Measurements from ENCODE around the gene NR2C2. TPM values are rescaled to one million over a fixed set of nuclear protein-coding genes. Genes with fewer than 3 reads are reported as not detected.

Gene NR2C2
- total RNA-seq, 6 experiments from 2014 or later, result 23.7 to 35.2 (median 28.6) TPM

DNA sequence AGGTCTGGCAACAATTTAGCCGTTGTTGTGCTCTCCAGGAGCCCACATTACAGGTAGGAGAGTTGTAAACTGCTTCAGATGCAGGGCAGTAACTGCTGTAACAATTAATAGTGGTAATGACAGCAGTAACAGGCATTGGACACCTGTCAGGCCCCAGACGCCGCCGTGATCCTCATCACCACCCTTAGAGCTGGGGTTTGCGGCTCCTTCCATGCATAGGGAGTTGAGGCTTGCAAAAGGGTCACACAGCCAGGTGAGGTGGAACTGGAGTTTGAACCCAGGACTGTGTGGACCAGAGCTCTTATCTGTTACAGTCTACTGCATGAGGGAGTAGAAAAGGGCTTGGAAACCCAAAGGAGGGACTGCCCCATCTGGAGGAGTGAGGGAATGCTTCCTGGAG is 26.8 kb upstream of the NR2C2 start:
- Mint-ChIP-seq H3K36me3 (ENCODE audit: low read depth) (no peaks in the 10 kb centered on the region), H3K27me3 (ENCODE audit: insufficient read depth) (peaks cover 20% of the 10 kb centered on the region), H3K4me1 (ENCODE audit: low read depth) (peaks cover 22% of the 10 kb centered on the region), H3K9me3 (no peaks in the 10 kb centered on the region), H3K4me3 (no peak overlapping the region), H3K27ac (no peak overlapping the region)
- DNase-seq, result no peak
- TF ChIP-seq, protein P1, sequence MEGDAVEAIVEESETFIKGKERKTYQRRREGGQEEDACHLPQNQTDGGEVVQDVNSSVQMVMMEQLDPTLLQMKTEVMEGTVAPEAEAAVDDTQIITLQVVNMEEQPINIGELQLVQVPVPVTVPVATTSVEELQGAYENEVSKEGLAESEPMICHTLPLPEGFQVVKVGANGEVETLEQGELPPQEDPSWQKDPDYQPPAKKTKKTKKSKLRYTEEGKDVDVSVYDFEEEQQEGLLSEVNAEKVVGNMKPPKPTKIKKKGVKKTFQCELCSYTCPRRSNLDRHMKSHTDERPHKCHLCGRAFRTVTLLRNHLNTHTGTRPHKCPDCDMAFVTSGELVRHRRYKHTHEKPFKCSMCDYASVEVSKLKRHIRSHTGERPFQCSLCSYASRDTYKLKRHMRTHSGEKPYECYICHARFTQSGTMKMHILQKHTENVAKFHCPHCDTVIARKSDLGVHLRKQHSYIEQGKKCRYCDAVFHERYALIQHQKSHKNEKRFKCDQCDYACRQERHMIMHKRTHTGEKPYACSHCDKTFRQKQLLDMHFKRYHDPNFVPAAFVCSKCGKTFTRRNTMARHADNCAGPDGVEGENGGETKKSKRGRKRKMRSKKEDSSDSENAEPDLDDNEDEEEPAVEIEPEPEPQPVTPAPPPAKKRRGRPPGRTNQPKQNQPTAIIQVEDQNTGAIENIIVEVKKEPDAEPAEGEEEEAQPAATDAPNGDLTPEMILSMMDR (IDR thresholded peaks at IDR 0.05), result no peak

- Mint-ChIP-seq H3K27me3 (ENCODE audit: insufficient read depth) (peaks cover 16% of the 10 kb centered on the region), H3K27ac (no peak overlapping the region), H3K4me1 (ENCODE audit: low read depth) (peaks cover 22% of the 10 kb centered on the region), H3K4me3 (no peak overlapping the region), H3K36me3 (ENCODE audit: low read depth) (no peaks in the 10 kb centered on the region), H3K9me3 (no peaks in the 10 kb centered on the region)
- DNase-seq, result peak; percentile 79
- TF ChIP-seq, protein P1 (IDR thresholded peaks at IDR 0.05), result peak; percentile 99
These were observed 26.3 kb upstream of the NR2C2 start for GRCh38 chr3:14921034-14921616.

GRCh38 chr3:14921811-14922705 is 25.3 kb upstream of the NR2C2 start:
- H3K9me3 Mint-ChIP-seq, result no peaks in the 10 kb centered on the region
- no peaks in the 10 kb centered on the region for H3K36me3 Mint-ChIP-seq (ENCODE audit: low read depth)
- no peak overlapping the region for H3K27ac Mint-ChIP-seq
- H3K4me3 Mint-ChIP-seq, result no peak overlapping the region
- H3K27me3 Mint-ChIP-seq (ENCODE audit: insufficient read depth), result peaks cover 13% of the 10 kb centered on the region
- H3K4me1 Mint-ChIP-seq (ENCODE audit: low read depth), result peaks cover 22% of the 10 kb centered on the region
- no peak for DNase-seq
- TF ChIP-seq, protein P1 (IDR thresholded peaks at IDR 0.05), result no peak

DNA sequence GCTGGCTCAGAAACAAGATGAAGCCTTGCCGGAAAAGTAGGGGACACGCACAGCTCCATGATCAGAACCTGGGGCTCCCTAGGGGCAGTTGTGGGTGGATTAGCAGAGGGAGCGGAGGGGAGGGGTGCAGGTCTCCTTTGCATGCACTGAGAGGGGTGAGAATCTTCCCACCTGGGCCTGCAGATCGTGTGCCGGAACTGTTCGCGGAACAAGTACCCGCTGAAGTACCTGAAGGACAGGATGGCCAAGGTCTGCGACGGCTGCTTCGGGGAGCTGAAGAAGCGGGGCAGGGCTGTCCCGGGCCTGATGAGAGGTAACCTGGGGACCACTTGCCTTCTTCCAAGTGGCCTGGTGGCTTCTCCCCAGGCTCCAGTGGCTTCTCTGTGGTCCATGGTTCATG is 24.5 kb upstream of the NR2C2 start:
- Mint-ChIP-seq H3K4me3 (no peak overlapping the region), H3K36me3 (ENCODE audit: low read depth) (no peaks in the 10 kb centered on the region), H3K27ac (no peak overlapping the region), H3K4me1 (ENCODE audit: low read depth) (peaks cover 22% of the 10 kb centered on the region), H3K9me3 (no peaks in the 10 kb centered on the region), H3K27me3 (ENCODE audit: insufficient read depth) (peaks cover 8% of the 10 kb centered on the region)
- DNase-seq, result no peak
- TF ChIP-seq, protein P1 (IDR thresholded peaks at IDR 0.05), result no peak

DNA sequence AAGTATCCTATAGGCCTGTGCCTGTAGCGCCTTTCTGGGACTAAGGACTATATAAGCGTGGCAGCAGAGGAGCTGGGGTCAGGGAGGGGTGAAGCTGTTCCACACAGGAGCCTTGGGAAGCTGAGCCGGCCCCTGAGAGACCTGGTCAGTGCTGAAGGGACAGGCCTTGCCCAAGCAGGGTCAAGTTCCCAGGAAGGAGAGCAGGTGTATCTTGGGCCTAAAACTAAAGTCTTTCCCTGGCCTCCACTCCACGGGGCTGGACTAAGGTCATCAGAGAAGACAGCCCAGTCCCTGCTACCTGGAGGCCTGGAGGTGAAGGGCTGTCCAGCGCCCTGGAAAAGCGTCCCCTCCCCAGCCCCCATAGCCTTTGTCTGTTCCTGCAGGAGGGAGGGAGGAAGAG is 23.9 kb upstream of the NR2C2 start:
- Mint-ChIP-seq H3K27ac (no peak overlapping the region), H3K4me3 (no peak overlapping the region), H3K36me3 (ENCODE audit: low read depth) (no peaks in the 10 kb centered on the region)

More for the DNA sequence above, 23.9 kb upstream of the NR2C2 start:
- TF ChIP-seq, protein P1 (IDR thresholded peaks at IDR 0.05), result no peak
- H3K9me3 Mint-ChIP-seq, result no peaks in the 10 kb centered on the region
- H3K4me1 Mint-ChIP-seq (ENCODE audit: low read depth), result peaks cover 22% of the 10 kb centered on the region
- peaks cover 4% of the 10 kb centered on the region for H3K27me3 Mint-ChIP-seq (ENCODE audit: insufficient read depth)
- DNase-seq, result no peak

Data from HFFc6 (cell line).